GM12873 (cell line): ENCODE measurements around the gene XRCC6.

Experiments used
- TF ChIP-seq, protein P1 (sequence below): IDR thresholded peaks from 2 replicates; pipeline ENCODE4 v1.5.1; 2012; ENCODE audit warnings: low read depth, mild to moderate bottlenecking, moderate library complexity, low read length, control low read depth; ENCODE audit not compliant: insufficient read depth; ENCODE audit errors: missing control alignments

XRCC6 gene

DNA sequence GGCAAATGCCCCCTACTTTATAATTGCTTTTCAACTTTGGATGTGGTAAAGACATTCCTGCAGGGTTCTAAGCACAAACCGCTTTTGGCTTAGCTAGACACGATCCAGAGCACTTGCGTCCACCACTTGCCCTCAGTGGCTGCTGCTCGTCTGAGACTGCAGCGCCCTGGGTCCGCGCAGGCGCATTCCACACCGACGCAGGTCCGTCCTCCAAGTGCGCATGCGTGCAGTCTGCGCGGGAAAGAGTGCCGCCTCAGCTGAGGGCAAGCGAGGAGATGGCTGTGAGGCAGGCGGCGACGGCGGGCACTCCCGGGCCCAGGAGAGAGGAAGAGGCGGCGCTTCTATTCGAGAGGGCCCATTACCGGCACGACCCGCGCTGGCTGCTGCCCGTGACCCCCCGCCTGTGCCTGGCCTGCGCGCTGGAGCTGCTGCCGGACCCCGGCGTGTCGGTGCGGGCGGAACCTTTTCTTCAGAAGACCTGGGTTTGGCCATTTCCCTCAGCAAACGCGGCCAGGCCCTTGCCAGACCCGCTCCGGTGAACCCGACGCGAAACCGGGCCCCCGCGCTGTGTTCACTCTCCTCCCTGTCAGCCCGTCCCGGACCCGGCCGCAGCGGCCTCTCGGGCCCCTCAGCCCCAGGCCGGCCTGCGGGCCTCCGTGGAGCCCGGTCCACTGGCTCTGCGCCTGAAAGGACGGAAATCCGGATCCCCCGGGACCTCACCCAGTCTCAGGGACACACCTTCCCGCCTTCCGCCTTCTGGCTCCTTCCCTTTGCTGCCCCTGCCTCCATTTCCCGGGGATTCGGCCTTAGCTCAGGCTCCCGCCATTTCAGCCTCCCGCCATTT lies 78.4 kb downstream of the XRCC6 start, which contains the start of gene MEI1:
Gene MEI1 (plus strand): TSS at position 240 of the 844 bp plus-strand sequence. CDS start 36 bp downstream, at position 276.
- TF ChIP-seq, protein P1, sequence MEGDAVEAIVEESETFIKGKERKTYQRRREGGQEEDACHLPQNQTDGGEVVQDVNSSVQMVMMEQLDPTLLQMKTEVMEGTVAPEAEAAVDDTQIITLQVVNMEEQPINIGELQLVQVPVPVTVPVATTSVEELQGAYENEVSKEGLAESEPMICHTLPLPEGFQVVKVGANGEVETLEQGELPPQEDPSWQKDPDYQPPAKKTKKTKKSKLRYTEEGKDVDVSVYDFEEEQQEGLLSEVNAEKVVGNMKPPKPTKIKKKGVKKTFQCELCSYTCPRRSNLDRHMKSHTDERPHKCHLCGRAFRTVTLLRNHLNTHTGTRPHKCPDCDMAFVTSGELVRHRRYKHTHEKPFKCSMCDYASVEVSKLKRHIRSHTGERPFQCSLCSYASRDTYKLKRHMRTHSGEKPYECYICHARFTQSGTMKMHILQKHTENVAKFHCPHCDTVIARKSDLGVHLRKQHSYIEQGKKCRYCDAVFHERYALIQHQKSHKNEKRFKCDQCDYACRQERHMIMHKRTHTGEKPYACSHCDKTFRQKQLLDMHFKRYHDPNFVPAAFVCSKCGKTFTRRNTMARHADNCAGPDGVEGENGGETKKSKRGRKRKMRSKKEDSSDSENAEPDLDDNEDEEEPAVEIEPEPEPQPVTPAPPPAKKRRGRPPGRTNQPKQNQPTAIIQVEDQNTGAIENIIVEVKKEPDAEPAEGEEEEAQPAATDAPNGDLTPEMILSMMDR: no peak

DNA sequence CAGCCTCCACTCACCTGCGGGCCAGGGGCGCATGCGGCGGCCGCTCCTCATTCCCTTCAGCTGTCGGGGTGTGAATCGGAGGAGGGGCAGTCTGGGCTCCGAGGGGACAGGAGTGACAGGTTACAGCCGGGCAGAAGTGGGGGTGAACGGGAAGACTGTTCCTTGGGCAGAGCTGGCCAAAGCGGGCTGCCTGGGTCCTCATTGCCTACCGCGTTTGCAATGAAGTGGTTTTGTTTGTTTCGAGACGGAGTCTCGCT lies 78.9 kb downstream of the XRCC6 start:
- TF ChIP-seq, protein P1: no peak

DNA sequence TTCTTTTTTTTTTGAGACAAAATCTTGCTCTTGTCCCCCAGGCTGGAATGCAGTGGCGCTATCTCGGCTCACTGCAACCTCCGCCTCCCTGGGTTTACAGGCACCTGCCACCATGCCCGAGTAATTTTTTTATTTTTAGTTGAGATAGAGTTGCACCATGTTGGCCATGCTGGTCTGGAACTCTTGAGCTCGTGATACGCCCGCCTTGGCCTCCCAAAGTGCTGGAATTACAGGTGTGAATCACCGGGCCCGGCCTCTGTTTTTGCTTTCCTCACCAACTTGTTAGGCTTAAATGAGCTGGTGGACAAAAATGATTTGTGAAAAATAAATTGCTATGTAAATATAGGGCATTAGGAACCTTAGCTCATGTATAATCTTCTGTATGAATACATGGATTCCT lies 81.7 kb downstream of the XRCC6 start:
- TF ChIP-seq, protein P1: no peak

- TF ChIP-seq, protein P1: no peak
Observed at GRCh38 chr22:41709341-41709740, 88.2 kb downstream of the XRCC6 start.

DNA sequence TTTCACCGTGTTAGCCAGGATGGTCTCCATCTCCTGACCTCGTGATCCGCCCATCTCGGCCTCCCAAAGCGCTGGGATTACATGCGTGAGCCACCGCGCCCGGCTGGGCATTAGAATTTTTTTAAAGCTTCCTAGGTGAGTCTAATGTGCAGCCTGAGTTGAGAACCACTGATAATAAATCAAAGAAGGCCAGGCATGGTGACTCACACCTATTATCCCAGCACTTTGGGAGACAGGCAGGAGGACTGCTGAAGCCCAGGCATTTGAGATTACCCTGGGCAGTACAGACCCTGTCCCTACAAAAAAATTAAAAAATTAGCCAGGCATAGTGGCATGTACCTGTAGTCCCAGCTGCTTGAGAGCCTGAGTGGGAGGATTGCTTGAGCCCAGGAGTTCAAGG lies 91.9 kb downstream of the XRCC6 start:
- TF ChIP-seq, protein P1: no peak
